HG02981 (cell line): ENCODE results near the gene COL15A1.

Experiments
- ATAC-seq: cut with Tn5 transposase; IDR thresholded peaks from one replicate; pipeline ENCODE4 v1.9.1; 2021; ENCODE audit warnings: mild to moderate bottlenecking, moderate library complexity; ENCODE audit not compliant: unreplicated experiment

Gene COL15A1

DNA sequence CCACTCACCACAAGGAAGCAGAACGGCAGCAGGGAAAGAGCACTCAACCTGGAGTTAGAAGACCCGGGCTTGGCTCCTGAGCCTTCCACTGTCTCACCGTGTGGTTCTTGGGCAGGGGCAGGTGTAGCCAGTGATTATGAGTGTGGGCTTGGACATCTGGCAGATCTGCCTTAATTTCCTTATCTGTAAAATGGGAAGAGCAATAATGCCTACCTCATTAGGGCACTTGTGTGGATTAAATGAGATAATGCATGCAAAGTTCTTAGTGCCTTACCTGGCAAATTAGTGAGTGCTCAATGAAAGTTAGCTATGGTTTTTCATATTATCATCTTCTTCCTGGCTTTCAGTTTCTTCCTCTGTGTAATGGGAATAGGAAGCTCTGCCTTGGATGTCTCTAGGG lies 28.1 kb upstream of the COL15A1 start:
- no peak for ATAC-seq

DNA sequence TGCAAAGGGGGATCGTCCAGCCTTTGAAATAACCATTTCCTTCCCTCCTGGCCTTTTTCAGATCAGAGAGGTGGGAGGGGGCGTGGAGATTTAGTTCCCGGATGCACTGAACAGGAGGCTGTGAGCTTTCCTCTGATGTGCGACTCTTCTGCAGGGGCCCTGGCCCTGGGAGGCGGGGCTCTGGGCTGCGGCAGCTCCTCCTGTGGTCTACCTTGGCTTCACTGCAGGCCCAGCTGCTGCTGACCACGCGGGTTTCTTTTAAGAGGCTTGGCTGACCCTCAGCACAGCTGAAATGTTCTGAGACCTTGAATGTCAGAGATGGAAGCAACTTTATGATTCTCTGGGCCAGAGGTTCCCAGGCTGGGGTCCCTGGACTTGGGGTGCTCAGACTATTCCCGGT lies 27.0 kb upstream of the COL15A1 start:
- ATAC-seq = no peak

DNA sequence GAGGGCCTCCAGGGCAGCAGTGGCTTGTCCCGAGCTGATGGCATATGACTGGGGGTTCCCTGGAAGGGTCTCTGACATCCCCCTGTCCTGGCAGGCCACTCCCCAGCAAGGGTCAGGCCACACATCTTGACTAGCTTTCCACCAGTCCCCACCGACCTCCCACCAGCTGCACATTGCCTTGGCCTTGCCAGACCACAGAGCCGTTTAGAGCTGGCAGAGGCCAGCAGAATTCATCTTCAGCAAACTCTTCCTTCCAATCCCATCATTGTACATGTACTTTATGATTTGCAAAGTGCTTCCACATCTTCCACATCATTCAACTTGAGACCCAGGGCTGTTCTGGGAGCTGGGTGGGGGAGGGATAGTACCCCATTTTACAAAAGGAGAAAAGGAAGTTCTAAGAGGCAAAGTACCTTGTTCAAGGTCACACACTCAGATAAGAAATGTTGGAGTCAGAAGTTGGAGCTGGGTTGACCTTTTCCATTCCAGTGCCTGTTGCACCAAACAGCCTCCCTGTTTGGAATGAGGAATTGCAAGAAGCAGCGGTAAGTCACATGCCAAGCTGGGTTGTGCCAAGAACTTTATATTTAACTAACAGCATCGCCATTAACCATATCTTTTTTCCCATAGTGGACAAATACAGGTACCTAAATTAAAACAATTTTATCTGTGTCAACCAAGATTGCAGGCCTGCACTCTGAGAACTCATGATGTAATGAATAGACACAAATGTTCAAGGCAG lies 25.8 kb upstream of the COL15A1 start:
- ATAC-seq = no peak

DNA sequence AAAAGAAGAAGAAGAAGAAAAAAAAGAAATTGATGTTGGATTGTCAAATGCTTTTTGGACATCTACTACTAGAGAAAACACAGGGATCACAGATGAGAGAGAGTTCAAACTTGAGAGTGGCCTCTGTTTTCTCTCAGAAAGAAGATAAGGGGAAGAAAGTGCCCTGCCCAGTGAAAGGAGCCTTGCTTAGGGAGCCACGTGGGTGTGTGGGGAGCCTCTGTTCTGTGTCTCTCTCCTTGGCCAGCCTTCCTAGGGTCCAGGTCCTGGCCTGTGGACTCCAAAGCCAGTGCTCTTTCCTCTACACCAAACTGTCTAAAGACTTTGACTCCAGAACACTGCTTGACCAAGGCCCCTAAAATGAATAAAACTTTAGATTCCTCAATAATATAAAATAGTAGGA lies 22.0 kb upstream of the COL15A1 start:
- ATAC-seq = no peak

DNA sequence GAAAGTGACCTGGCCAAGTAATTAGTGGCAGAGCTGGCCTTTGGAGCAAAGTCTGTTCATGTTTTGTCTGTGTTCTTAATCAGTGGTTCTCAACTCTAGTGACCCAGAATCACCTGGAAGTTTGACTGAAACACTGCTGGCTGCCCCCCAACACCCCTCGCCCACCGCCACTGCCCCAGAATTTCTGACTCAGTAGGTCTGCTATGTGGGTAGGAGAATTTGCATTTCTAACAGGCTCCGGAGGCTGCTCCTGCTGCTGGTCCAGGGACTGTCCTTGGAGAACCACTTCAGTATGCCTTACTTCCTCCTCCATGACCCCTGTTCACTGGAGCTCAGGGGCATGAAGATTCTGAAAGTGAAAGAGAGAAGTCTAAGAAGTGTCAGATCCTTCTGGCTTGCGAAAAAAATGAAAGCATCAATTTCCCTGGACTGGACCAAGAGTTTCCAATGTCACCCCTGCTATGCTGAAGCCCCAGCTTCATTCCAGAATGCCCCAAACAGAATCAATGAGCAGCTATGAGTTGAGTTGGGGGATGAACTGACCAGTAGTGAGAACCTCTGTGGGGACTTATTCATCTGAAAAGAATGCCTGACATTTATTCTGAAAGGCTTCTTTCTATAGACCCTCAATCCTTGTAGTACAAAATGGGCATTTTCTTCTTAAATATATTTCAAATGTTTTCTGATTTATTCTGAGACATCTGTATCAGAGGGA lies 20.8 kb upstream of the COL15A1 start:
- ATAC-seq = no peak

DNA sequence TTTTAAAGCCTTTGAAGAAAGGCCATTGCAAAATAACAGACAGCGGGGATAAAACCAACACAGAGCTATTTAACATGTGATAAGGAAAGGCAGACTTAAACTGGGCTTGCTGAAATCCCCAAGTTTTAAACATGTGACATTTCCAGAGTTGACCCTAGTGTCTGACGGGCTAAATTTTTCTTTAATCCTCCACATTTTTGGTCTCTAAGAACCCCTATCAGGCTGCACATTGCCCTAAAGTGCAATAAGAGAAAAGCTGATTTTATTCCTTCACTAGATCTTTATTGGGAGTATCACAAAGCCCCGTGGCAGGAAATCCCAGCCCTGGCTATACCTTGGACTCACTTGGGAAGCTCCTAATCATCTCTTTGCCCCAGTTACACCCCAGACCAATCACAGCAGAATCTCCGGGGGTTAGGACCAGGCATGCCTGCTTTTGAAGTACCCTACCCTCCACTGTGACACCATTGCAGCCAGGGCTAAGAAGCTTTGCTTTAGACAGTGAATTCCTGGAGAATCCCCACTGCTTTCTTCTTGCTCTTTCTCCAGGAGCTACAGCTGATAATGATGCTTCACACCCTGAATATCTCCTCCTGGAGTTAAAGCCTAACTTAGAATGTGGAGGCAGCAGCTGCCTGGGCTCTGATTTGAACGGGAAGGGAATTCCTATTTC lies 20.1 kb upstream of the COL15A1 start:
- no peak for ATAC-seq

DNA sequence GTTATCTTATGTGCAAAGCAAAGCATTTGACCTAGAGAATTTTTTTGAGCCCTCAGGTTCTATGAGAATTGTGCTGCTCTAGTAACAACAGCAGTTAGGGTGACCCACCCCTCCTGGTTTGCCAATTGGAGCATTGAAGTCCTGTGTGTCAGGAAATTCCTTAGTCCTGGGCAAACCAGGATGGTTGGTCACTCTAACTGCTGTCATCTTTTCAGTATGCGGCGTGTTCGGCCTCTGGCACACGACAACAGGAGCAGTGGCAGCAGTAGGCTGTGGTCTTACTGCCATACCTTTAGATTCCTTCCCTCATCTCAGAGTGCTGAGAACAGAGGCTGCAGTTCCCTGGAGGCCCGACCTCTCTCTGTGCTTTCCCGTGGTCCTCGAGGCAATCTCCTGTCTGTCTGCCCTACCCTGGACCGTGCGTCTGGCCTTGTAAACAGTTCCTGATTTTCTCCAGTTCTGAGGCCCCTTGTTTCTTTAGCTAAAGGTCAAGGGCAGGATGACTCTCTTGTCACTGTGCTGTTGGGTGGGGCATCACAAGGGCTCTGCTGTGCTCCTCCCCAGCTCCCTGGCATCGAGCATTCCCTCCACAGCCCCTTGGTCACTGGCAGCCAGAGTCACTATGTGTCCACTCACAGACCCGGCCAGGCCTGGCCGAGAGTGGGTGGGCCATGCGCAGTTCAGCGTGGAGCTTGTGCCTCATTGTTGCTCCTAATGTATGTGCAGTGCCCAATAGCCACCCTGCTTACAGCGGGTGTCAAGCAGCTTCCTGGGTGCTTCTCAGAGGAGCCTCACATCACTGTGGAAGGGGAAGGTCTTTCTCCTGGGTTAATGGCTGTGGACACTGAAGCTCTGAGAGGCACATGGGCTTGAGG lies 18.5 kb upstream of the COL15A1 start:
- ATAC-seq = no peak

DNA sequence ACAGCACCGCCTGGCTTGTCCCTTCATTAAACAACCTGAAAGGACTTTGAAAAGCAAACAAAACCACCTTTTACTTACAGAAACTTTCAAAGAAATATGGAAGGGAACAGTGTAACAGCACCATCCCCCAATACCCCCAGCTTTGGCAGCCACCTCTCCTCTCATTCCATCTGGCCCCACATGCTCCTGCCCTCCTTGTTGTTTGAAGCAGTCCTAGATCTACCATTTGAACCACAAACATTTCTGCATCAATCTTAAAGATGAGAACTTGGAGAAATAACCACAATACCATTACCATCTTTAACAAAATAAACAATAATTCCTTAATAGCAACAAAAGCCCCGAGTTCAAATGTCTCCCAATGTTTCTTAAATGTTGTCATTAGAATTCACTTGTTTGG lies 17.8 kb upstream of the COL15A1 start:
- no peak for ATAC-seq

DNA sequence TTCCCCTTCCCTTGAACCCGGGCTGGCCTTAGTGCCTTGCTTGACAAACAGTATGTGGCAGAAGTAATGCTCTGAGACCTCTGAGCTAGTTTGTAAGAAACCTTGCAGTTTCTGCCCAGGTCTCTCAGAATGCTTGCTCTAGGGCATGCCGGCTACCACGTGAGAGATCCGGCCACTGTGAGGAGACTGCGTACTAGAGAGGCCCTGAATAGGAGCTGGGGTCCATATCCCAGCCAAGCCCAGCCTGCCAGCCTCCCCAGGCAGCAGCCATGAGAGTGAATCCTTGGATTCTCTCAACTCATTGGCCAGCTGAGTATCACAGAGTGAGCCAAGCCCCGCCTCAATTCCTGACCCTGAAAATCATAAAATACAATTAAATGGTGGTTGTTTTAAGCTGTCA lies 16.0 kb upstream of the COL15A1 start:
- ATAC-seq = no peak

DNA sequence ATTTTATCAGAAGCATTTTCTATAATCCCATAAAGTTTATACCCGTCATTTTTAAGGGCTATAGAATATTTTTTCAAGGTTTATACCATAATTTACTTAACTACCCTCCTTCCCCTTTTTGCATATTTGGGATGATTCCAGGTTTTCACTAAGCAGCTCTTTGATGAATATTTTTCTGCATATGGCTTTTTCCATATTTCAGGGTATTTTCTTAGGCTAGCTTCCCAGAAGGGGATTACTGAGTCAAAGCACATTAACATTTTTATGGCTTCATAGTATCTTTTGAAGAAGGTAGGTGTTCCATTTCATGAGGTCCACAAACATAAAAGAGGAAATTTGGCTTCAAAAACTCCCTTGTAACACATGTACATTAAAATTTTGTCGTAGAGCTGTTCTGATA lies 14.6 kb upstream of the COL15A1 start:
- ATAC-seq = no peak

DNA sequence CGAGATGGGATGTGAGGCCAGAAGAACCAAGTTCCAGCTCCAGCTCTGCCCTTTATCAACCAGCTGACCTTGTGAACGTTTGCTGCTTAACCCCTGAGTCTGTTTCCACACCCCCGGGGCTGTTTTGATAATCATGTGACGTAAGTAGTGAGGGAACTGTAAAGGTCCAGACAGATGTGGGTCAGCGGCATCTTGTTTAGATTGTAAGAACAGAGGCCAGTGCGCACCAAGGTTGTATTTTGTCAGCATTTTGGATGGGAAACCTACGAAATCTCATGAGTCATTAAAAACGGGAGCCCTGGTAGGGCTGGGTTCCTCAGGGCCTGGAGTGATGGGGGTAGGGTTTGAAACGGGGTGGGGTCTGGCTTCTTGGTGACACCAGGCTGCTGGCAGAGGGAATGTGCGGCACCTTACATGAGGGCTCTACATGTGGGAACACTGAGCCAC lies 13.8 kb upstream of the COL15A1 start:
- no peak for ATAC-seq

DNA sequence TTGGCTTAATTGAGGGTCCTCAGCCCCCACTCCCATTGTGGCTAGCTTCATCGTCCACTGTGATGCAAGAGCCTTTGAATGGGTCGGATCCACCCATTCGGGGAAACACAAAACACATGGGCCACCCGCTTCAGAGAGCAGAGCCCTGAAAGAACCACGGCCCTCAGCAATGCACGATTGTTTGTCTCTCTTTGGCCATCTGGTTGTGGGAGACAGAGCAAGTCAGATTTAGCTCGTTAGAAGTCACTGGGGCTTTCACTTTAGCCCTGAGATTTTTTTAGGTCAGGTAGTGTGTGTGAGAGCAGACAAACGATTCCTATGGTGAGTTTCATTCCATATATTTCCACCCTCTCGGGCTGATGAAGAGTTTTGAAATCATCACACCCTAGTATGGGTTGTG lies 12.9 kb upstream of the COL15A1 start:
- ATAC-seq = no peak

DNA sequence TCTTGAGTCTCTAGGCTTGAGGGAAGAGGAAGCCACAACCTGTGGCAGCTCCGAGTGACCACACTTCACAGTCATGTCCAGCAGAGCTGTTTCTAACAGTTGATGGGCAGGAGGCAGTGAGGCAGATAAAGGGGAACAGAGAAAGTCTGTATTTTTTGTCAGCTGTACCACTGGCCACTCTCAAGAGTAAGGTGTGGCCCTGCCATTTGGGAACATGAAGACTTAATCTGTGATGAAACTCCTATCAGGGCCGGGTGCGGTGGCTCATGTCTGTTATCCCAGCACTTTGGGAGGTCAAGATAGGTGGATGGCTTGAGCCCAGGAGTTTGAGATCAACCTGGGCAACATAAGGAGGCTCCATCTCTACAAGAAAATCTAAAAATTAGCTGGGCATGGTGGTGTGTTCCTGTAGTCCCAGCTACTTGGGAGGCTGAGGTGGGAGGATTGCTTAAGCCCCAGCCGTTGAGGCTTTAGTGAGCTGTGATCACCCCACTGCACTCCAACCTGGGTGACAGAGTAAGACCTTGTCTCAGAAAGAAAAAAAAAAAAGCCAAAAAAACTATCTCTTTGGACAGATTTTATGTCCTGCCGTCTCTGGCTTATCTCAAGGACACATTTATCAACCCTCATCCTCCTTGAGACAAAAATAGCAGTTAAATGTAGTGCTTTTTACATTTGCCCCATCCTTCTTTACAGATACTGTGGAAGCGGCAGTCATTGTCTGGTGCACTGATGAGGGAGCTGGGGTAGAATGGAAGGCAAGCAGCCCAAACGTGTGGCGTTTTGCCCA lies 11.9 kb upstream of the COL15A1 start:
- no peak for ATAC-seq

DNA sequence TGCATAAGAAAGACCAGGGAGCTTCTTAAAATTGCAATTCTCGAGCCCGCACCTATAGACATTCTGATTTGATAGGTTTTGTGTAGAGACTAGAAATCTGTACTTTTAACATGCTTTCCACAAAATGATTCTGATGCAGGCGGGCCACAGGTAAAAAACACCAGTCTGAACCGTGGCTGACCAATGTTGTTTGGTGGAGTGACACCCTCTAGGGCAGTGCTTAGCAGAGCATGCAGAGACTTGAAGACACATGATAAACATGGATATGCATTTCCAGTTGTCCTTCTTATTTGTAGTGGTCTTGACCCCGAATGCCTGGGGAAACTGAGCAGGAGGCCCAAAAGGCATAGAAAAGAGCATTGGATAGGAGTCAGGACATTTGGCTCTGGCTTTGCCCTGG lies 10.5 kb upstream of the COL15A1 start:
- no peak for ATAC-seq

DNA sequence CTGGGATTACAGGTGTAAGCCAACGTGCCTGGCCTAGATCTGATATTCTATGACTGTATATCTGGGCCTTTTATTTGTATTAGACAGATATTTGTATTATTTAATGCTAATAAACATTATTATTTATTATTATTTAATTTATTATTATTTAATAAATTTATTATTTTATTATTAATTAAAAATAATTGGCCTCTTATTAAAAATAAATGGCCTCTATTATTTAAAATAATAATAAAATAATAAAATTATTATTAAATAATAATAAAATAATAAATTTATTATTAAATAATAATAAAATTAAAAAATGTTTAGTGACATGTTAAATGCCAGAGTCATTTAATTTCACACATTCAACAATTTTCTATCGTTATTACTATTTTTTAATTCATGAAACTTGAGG lies 9.8 kb upstream of the COL15A1 start:
- no peak for ATAC-seq

DNA sequence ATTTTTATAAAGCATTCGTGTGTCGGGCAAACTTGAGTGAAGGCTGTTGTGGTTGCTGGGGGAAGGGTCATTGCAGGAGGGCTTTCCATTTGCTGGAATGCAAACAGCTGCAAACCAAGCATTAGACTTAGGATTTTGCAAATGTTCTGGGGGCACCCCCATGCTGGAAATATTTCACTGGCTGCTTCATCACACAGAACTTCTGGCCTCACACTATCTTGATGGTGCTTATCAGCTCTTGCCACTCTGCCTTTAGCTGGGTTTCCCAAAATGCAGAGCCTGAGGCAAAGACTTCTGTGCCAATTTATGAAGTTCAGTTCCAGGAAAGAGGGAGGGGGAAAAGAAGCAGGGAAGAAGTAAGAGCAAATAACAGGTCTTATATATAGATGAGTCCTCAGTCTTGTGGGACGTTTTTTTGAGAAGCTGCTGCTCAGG lies 8.6 kb upstream of the COL15A1 start:
- no peak for ATAC-seq

DNA sequence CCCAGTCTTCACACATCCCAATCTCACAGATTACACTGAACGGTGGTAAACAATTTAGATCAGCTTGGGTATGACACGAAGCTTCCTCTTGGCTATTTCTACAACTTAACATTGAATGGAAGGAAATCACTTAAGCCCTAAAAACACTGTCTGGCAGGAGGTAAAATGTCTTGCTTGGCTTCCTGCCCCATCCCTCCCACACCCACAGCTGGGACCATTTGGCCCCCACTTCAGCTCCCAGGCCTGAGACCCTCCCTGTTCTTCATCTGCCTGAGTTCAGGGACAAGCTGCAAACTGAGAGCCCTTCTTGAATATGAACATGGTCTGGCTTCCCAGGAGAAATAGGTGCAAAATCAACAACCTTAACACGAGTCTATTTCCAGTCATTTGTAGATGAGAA lies 3.4 kb upstream of the COL15A1 start:
- ATAC-seq = no peak

DNA sequence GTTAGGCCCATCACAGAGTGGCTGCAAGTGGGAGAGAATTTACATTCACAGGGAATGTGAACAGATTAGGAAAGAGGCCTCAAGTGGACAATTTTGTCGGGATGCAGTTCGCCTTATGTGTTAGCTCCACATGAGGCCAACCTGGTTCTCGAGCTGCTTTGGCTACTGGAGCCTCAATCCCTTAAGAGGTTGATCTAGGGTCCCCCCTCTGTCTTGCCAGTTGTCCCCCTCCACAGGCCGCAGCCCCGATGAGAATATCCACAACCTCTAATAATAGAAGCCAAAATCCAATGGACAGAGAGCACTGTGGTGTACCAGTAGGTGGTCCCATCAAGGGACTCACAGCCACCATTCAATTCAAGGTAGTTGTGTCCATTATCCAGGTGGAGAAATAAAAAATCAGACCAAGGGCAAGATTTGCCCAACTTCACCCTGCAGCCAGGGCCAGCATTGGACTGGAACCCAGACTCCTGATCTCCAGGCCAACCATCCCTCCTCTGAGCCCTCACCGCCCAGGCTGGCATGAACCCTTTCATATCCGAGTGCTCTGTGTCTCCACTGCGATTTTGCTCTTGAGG lies 1.7 kb upstream of the COL15A1 start:
- ATAC-seq = no peak

DNA sequence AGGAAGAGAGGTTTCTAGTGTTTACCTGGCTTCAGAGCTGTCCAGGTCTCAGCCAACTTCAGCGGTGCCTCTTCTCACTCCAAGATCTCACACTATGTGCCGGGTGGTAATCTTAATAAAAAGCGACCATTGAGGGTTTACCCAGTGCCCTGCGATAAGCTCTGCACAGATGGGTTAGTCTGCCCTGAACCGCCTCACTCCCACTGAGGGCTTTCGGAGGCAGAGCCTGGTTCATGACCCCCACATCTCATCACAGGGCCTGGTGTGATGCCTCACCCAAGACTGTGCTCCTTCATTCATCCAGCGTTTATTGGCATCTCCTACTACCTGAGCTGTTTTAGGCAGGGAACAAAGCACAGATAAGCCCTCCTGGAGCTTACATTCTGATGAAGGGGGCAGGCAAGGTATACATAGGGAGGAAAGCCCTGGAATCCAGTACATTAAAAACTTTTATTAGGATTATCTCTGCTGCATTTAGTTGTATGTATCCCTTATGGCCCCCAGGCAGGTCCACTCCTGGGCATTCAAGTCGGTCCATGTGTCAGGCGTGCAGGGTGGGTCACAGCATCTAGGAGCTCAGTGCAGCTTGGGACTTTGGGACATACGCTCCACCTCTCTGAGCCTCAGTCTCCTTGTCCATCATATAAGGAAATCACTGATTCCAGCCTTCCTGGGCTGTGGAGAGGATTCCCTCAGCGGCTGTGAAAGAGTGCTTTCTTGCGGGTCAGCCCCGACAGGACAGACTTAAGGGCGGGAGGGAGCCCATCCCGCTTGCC lies 613 bp upstream of the COL15A1 start:
- ATAC-seq = no peak
